Stimulated activated CD8-positive, alpha-beta memory T cell treated with anti-CD3 and anti-CD28 coated beads, Interleukin-7, amount 100 ng/mL, for 48 hours (primary cell): Measurements from ENCODE around the gene FNDC3A.
"Not testable (repeated sequence)": the region's sequence is repeated elsewhere in the genome, so short reads cannot be mapped to it uniquely, and the experiment has no call there.

Experiments
- DNase-seq, 2 donors: peaks; one replicate each; pipeline ENCODE4 v3.0.0-alpha.2; 2020; ENCODE audit warnings: low read depth in 1 of 2; ENCODE audit errors: extremely low read depth in 1 of 2

Gene FNDC3A

DNA sequence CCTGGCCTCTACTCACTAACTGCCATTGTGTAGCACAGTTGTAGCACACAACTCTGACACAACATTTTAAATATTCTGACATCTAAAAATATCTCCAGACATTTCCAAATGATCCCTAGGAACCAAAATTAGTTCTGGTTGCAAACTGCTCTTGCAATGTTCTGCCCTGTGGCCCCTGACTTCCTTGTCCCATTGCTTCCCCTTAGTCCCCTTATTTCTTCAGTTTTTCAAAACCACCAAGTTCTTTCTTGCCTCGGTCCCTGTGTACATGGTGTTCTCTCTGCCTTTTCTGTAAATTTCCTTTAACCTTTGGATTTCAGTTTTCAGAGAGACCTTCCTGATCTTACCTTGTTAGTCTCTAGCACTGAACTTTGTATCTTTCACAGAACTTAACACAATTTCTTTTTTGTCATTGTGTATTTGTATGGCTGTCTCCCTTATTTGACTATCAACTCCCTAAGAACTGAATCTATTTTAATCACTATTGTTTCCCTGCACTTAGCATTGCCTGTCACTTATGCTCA is 156.8 kb downstream of the FNDC3A start:
- no peak for DNase-seq

DNA sequence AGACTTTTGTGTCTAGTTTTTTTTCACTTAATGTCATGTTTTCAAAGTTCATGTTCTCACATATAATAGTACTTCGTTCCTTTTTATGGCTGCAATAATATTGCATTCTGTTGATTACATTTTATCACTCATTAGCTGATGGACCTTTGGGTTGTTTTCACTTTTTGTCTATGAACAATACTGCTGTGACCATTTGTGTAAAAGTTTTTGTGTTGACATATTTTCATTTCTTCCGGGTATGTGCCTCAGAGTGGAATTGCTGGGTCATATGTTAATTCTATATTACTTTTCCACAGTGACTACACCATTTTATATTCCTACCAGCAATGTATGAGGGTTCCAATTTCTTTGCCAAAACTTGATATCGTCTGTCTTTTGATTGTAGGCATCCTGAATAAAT is 158.6 kb downstream of the FNDC3A start:
- DNase-seq: no peak

DNA sequence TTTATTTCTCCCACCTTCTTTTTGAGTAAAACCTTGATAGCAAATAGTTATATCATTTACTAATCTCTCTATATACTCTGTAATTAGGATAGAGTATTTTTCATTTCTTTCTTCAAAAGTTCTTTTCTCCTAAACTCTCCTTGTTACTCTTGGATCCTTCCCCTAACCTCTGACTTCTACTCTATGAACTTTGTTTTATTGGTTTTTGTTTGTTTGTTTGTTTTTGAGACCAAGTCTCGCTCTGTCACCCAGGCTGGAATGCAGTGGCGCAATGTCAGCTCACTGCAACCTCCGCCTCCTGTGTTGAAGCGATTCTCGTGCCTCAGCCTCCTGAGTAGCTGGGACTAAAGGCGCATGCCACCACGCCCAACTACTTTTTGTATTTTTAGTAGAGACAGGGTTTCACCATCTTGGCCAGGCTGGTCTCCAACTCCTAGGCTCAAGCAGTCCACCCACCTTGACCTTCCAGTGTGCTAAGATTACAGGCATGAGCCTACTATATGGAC is 161.5 kb downstream of the FNDC3A start:
- not testable (repeated sequence) for DNase-seq

DNA sequence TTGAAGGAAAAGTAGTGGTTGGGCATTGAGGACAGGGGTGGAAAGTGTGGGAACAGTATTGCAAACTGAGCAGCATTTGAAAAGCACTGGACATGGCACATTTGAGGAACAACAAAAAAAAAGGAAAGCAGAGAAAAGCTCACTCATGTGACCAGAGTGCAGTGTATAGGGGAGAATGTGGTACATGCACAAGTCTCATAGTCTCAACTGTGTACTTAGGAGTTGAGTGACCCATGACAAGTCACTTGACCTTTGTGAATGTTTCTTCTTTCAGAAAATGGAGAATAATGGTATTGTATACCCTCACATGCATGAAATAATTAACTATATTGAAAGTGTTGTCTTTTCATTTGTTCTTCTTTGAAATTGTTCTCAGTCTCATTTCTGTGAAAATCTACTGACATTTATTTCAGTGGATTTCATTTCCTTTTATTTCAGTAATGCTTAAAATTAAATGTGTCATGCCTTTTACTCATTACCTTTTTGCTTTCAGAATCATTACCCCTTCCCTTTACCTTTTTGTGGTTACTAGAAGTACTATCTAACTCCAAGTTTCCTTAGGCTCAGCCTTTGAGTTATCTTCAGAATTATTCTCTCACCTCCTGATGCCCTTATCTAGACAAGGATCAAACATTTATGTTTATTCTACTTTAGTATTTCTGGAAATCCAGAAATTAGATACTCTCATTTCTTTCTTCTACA is 165.3 kb downstream of the FNDC3A start:
- DNase-seq: no peak

DNA sequence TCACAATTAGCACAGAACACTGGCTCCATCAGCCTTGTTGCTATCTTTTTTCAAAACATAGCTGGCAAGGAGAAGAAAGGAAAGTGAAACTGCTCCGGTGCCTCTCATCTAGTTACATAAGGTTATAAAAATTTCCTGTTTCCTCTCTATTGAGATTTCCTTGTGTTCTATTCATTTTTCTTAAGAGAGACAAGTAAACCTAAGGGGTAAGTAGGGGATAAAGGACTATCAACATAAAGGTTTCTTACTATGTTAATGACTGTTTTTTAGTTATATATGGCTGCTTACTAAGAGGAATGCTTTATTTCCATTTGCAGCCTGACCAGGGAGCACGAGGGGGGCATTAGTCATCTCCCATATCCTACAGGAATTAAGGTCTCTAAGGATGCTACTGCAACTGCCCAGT is 171.2 kb downstream of the FNDC3A start:
- DNase-seq: no peak

DNA sequence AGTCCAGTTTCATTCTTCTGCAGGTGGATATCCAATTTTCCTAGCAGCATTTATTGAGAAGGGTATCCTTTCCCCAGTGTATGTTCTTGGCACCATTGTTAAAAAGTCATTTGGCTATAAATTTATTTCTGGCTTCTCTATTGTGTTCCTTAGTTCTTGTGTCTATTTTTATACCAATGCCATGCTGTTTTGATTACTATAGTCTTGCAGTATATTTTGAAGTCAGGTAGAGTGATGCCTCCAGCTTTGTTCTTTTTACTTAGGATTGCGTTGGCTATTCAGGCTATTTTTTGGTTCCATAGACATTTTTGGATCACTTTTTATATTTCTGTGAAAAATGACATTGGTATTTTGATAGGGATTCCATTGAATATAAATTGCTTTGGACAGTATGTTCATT is 172.7 kb downstream of the FNDC3A start:
- DNase-seq: no peak

DNA sequence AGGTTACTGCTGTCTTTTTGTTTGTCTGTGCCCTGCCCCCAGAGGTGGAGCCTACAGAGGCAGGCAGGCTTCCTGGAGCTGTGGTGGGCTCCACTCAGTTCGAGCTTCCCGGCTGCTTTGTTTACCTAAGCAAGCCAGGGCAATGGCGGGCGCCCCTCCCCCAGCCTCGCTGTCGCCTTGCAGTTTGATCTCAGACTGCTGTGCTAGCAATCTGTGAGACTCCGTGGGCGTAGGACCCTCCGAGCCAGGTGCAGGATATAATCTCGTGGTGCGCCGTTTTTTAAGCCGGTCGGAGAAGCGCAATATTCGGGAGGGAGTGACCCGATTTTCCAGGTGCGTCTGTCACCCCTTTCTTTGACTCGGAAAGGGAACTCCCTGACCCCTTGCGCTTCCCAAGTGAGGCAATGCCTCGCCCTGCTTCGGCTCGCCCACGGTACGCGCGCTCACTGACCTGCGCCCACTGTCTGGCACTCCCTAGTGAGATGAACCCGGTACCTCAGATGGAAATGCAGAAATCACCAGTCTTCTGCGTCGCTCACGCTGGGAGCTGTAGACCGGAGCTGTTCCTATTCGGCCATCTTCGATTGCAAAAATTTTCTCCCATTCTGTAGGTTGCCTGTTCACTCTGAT is 182.4 kb downstream of the FNDC3A start:
- not testable (repeated sequence) for DNase-seq

DNA sequence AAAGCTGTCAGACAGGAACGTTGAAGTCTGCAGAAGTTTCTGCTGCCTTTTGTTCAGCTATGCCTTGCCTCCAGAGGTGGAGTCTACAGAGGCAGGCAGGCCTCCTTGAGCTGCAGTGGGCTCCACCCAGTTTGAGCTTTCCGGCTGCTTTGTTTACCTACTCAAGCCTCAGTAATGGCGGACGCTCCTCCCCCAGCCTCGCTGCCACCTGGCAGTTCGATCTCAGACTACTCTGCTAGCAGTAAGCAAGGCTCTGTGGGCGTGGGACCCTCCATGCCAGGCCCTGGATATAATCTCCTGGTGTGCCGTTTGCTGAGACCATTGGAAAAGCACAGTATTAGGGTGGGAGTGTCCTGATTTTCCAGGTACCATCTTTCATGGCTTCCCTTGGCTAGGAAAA is 187.4 kb downstream of the FNDC3A start:
- not testable (repeated sequence) for DNase-seq

DNA sequence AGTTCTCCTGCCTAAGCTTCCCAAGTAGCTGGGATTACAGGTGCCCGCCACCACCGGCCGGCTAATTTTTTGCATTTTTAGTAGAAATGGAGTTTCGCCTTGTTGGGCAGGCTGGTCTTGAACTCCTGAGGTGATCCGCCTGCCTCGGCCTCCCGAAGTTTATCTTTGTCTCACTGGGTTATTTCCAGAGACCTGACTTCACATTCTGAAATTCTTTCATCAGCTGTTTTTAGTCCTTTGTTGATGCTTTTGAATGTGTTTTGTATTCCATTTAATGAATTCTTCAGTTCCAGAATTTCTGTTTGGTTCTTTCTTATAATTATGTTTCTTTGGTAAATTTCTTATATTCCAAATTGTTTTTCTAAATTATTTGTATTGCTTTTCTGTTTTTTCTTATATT is 189.0 kb downstream of the FNDC3A start:
- DNase-seq: no peak

DNA sequence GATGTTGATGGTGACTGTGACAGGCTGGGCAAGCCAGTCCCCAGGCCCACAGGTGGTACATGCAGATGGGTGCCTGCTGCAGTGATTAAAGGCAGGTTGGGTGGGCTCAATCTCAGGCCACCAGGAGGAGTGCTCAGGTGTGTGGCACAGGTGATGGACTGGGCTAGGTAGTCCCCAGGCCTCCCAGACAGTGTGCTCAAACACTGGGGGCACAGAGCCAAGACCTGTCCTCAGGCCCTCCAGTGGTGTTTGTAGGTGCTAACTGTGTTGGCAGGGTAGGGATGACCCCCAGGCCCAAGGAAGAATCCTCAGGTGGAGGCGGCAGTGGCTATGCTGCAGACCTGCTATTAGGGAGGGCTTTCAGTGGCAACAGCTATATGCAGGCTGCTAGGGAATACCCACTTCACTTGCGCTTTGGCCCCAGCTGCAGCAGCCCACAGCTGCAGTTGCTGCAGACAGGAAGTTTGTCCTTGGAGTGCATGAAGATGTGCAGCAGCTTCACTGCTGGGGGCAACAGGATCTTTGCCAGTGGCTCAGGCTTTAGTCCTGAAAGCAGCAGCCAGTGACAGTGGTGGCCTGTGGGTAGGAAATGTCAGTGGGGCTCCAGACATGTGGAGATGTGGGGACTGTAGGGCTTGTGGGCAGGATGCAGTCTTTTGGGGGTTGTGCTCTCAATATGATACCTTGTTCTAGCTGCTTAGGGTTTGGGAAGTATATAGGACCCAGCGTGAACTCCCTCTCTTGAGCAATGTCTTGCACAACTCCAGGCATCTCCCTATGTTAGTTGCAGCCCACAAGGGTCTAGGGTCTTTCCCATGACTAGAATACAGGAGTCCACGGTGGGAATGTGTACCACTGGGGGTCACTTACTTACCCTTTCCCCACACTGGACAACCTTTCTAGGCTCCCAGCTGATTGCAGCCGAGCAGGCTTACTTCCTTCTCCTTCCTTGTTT is 190.4 kb downstream of the FNDC3A start:
- no peak for DNase-seq

DNA sequence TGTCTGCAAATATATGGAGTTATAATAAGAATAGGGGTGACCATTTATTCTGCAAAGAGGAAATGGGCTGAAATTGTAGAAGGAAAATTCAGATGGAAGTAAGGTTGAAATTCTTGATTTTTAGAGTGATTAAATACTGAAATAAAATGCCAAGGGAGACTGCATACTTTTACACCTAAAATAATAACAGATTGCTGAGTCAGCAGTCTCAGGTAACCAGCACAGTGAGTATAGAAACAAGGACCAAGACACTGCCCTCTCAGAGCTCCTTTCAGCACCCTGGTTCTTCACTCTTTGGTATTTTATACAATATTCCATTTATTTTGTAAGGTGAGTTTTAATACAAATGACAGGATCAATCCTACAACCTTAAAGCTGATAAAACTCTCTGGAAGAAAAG is 195.6 kb downstream of the FNDC3A start:
- no peak for DNase-seq

DNA sequence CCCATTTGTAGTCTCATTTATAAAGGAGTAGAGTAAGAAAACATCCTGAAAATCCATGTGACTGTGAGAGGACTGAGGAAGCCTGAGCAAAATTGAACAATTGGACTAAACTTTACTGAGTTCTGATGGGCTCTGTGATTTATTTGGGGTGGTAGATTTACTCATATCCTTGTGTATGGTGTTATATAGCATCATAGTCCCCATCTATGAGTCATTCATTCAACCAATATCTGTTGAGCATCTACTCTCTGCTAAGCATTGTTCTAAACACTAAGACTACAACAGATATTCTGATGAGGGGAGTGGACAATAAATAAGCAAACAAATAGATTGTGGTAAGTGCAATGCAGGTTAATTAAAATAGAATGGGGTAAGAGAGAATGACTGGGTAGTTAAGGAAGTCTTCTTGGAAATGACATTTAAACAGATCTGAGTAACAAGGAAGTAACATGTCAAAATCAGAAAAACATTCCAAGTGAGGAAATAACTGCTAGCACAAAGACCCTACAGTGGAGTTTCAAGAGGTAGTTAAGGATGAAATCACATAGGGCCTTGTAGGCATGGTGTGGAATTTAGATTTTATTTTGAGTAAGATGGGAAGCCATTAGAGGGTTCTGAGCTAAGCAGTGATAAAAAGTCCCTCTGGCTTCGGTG is 208.1 kb downstream of the FNDC3A start:
- no peak for DNase-seq

DNA sequence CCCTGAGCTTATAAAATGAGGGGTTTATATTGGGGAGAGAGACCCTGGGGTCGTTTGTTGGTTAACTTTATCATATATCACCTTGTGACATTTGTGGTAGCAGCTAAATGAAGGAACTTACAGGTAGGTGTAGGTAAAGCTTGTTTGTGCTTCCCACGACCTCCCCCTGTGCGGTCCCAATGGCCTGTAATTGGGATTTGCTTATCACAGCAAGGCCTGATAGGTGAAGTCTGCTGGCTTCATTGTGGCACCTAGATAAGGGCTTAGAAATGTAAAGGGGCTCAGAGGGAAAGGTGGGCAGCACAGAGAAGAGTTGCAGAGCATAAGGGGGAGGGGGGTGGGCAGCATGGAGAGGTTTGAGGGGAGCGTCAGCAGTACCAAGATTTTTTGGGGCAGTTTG is 208.9 kb downstream of the FNDC3A start:
- no peak for DNase-seq

DNA sequence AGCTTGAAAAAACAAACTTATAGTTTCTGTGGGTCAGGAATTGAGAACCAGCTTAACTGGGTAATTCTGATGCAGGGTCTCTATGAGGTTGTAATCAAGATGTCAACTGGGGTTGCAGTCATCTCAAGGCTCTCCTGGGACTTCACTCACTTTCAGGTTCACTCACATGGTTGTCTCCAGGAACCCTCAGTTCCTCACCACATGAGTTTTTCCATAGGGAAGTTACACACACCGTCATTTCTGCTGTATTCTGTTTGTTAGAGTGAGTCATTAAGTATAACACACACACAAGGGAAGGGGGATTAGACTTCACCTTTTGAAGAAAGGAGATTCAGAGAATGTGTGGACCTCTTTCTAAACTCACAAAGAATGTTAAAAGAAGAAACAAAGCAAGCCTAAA is 209.6 kb downstream of the FNDC3A start:
- no peak for DNase-seq

DNA sequence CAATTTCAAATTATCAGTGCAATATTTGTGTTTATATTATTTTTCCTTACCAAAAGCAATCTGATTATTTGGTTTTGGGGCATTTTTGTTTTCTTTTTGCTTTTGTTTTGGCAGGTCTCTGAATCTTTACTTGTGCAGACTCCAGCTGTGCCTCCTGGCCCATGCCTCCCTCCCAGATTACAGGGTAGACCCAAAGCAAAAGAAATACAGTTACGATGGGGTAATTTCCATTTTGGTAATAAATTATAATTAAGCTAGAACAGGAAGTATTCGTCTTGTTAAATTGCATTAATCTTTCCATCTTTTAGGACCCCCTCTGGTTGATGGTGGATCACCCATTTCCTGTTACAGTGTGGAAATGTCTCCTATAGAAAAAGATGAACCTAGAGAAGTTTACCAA is 215.2 kb downstream of the FNDC3A start:
- no peak for DNase-seq

DNA sequence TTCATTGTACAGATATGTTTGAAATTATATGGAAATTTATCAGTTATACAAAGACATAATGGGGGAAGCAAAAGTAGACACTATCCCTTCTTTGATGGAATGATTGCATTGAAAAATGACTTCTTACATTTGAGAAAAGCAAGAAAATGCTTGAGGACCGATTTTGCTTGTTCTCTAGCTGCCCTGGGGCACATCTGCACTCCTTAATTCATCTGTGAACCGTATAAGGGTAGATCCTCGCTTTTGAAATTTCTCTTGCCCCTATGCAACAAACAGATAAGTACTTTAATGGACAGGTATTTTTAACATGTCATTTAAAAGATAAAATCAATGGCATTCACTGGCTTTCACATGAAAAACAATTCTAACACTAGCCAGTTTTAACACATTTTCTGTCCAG is 230.9 kb downstream of the FNDC3A start:
- DNase-seq: no peak

DNA sequence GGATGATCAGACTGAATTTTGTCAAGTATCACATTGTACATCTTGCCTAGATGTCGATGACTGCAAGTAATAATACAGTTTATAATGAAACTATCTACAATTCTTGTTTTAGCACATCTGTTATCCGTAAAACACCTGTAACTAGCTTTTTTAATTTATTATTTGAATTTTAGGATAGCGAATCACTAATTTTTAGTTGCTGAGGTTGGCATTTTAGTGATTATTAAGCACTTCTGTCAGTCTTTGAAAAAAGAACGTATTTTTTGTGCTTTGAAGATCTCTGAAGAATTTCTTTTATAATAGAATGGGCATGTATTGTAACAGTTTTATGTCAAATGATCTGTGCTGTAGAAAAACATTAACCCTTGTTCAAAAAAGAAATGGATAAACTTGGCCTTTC is 232.9 kb downstream of the FNDC3A start:
- no peak for DNase-seq

DNA sequence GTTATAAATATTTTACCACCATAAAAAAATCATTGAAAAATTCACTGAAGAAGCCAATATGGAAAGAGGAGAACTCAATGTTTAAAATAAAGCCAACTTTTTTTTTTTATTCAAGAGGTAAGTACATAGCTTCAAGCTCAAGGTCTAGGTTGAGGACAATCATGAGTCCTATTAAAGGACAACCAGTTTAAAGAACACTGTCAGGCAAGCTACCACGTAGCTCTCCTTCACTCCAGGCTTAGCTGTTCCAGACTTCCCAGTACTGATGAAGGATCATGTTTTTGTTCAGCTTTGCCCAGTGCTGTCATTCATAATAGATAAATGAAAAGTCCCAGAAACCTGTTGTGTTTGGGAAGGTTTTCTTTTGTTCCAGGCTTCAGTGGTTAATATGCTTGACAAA is 234.4 kb downstream of the FNDC3A start:
- no peak for DNase-seq

DNA sequence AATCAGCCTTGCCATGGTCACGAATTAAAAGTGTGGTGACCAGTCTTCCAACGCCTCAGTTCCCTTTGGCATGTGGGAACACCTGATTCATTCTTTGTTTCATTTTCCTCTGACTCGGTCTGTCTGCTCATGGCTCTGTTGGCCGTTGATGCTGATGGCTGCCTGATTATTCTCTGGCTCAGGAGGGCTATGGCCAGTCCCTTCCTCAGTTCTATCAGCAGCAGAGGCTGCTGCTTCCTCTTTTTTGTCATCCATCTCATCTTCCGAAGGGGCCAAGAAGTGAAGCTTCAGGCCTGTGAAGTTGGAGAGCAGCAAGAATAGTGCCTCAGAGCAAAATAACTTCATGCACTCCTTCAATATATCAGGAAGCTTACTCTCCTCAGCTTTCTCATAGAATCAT is 235.0 kb downstream of the FNDC3A start:
- no peak for DNase-seq

DNA sequence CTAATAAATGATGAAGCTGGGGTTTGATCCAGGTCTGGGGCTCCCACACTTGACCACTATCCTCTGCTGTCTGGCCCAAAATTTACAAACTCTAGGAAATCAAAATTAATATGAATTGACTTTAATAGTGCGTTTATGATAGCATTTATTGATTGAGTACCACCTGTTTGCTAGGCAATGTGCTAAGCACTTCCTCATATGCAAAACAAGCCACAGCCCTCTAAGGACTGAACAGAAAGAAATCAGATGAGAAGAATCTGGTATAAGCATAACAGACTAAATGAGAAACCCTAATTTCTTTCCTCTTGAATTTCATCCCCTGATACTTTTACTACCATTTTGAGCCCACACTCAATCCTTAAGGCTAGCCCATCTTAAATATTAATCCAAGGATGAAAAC is 237.8 kb downstream of the FNDC3A start:
- no peak for DNase-seq
